ENCODE results near the gene IGHMBP2. TPM values are rescaled to one million over a fixed set of nuclear protein-coding genes. Genes with fewer than 3 reads are reported as not detected.

IGHMBP2 gene
- total RNA-seq, 2 experiments from 2014 or later: 17.5 to 18.5 TPM

GRCh38 chr11:68932358-68932757 lies 28.7 kb downstream of the IGHMBP2 start:
- Histone ChIP-seq H3K4me1 (ENCODE audit: insufficient read depth, low read length) (no peaks in the 10 kb centered on the region), H3K4me3 (ENCODE audit: low read length) (no peak overlapping the region)
- no peak overlapping the region for H3K4me3 Mint-ChIP-seq

GRCh38 chr11:68932933-68933577 lies 29.4 kb downstream of the IGHMBP2 start:
- H3K4me3 ChIP-seq (ENCODE audit: low read length): no peak overlapping the region
- Mint-ChIP-seq H3K27me3 (no peaks in the 10 kb centered on the region), H3K36me3 (ENCODE audit: low read depth) (peaks cover 54% of the 10 kb centered on the region), H3K27ac (no peak overlapping the region), H3K4me3 (no peak overlapping the region), H3K4me1 (ENCODE audit: low read depth) (no peaks in the 10 kb centered on the region), H3K9me3 (no peaks in the 10 kb centered on the region)
- H3K9me3 ChIP-seq (ENCODE audit: control insufficient read depth in 1 of 2, insufficient read depth in 1 of 2, low read length in 2 of 2): no peaks in the 10 kb centered on the region
- ATAC-seq (ENCODE audit: poor library complexity) (no peak), DNase-seq (no peak)
- intact Hi-C loops (cut with DNase I, micrococcal nuclease): no loop called here
- POLR2A ChIA-PET: no interaction called here
- TF ChIP-seq CTCF (IDR thresholded peaks at IDR 0.05): no peak
- H3K27me3 ChIP-seq (ENCODE audit: control insufficient read depth in 1 of 2, insufficient read depth in 2 of 2, low read length in 2 of 2): no peaks in the 10 kb centered on the region
- H3K4me1 ChIP-seq (ENCODE audit: insufficient read depth, low read length): no peaks in the 10 kb centered on the region
- peaks cover 76% of the 10 kb centered on the region for H3K36me3 ChIP-seq (ENCODE audit: insufficient read depth, low read length)
- CTCF ChIA-PET: no interaction called here
- H3K27ac ChIP-seq (ENCODE audit: low read depth in 1 of 2, low read length in 2 of 2): no peak overlapping the region

More at GRCh38 chr11:68932358-68932757, 28.7 kb downstream of the IGHMBP2 start:
- TF ChIP-seq CTCF (IDR thresholded peaks at IDR 0.05): no peak
- Mint-ChIP-seq H3K27ac (no peak overlapping the region), H3K4me1 (ENCODE audit: low read depth) (no peaks in the 10 kb centered on the region), H3K27me3 (no peaks in the 10 kb centered on the region), H3K36me3 (ENCODE audit: low read depth) (peaks cover 61% of the 10 kb centered on the region), H3K9me3 (no peaks in the 10 kb centered on the region)
- no peak overlapping the region for H3K27ac ChIP-seq (ENCODE audit: low read depth in 1 of 2, low read length in 2 of 2)
- H3K9me3 ChIP-seq (ENCODE audit: control insufficient read depth in 1 of 2, insufficient read depth in 1 of 2, low read length in 2 of 2): no peaks in the 10 kb centered on the region
- CTCF ChIA-PET: no interaction called here
- no peak for DNase-seq
- POLR2A ChIA-PET: no interaction called here
- no peak for ATAC-seq (ENCODE audit: poor library complexity)
- intact Hi-C loops (cut with DNase I, micrococcal nuclease): no loop called here
- no peaks in the 10 kb centered on the region for H3K27me3 ChIP-seq (ENCODE audit: control insufficient read depth in 1 of 2, insufficient read depth in 2 of 2, low read length in 2 of 2)
- H3K36me3 ChIP-seq (ENCODE audit: insufficient read depth, low read length): peaks cover 80% of the 10 kb centered on the region

GRCh38 chr11:68933605-68934320 lies 30.1 kb downstream of the IGHMBP2 start:
- no peaks in the 10 kb centered on the region for H3K4me1 ChIP-seq (ENCODE audit: insufficient read depth, low read length)

More at GRCh38 chr11:68933605-68934320, 30.1 kb downstream of the IGHMBP2 start:
- H3K36me3 Mint-ChIP-seq (ENCODE audit: low read depth): peaks cover 48% of the 10 kb centered on the region
- H3K4me3 ChIP-seq (ENCODE audit: low read length): no peak overlapping the region
- intact Hi-C loops (cut with DNase I, micrococcal nuclease): no loop called here
- no peaks in the 10 kb centered on the region for H3K27me3 ChIP-seq (ENCODE audit: control insufficient read depth in 1 of 2, insufficient read depth in 2 of 2, low read length in 2 of 2)
- ATAC-seq (ENCODE audit: poor library complexity) (no peak), DNase-seq (no peak)
- POLR2A ChIA-PET: no interaction called here
- H3K9me3 Mint-ChIP-seq: no peaks in the 10 kb centered on the region
- CTCF ChIA-PET: no interaction called here
- H3K27ac ChIP-seq (ENCODE audit: low read depth in 1 of 2, low read length in 2 of 2): no peak overlapping the region
- no peak for TF ChIP-seq CTCF (IDR thresholded peaks at IDR 0.05)
- H3K4me3 Mint-ChIP-seq: no peak overlapping the region
- H3K4me1 Mint-ChIP-seq (ENCODE audit: low read depth): no peaks in the 10 kb centered on the region
- H3K9me3 ChIP-seq (ENCODE audit: control insufficient read depth in 1 of 2, insufficient read depth in 1 of 2, low read length in 2 of 2): no peaks in the 10 kb centered on the region
- H3K27ac Mint-ChIP-seq: no peak overlapping the region
- peaks cover 76% of the 10 kb centered on the region for H3K36me3 ChIP-seq (ENCODE audit: insufficient read depth, low read length)
- no peaks in the 10 kb centered on the region for H3K27me3 Mint-ChIP-seq
